T47D (cell line): ENCODE results near the gene PAH.

Experiments used
- DNase-seq, 2 experiments: peaks; one replicate each; pipeline versions ENCODE4 v3.0.0 to v3.0.0-alpha.2; 2011 to 2012; ENCODE audit warnings: low read depth in 1 of 2, low spot score in 1 of 2
- JUND ChIP-seq: IDR thresholded peaks from 2 replicates; pipeline ENCODE4 v1.6.1; 2012; ENCODE audit warnings: low read depth
- in situ Hi-C: cut with HindIII; loops from 2 replicates; pipeline ENCODE4 v1.10.0; 2016; ENCODE audit warnings: low sequenced_read_pairs, low pct_unique_long_range_greater_than_20kb

PAH gene

DNA sequence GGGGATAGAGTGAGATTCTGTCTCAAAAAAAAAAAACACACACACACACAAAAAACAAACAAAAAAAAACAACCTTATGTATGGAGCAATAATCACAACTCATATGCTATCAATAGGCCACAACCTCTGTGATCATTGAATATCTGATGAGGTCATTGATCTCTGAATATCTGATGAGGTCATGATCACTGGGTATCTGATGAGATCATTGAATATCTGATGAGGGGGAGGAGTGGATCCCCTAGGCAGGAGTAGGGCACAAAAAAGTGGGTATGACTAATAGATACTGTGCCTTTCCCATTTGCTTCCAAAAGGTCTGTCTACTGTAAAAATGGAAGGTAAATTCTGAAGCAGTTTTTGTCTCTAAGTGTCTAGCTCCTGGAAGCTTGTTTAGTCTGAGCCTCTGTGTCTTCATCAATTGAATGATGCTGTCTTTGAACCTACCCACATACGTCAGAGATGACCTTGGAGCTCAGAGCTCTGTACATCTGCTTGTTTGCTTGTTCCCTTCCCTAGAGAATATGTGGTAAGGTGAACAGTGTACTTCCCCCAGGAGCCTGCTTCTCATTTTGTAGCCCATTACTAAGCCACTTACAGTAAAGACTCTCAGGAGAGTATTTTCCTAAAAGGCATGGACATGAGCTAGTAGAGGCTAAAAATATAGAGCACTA is 13.6 kb downstream of the PAH start:
- DNase-seq: no peak
- in situ Hi-C loops: no loop called here
- TF ChIP-seq JUND: no peak

GRCh38 chr12:102902093-102902492 is 15.0 kb downstream of the PAH start:
- no peak for TF ChIP-seq JUND
- in situ Hi-C loops: no loop called here
- no peak for DNase-seq

- in situ Hi-C loops: no loop called here
- DNase-seq: no peak
- no peak for TF ChIP-seq JUND
Measured at GRCh38 chr12:102900389-102900788, 16.7 kb downstream of the PAH start.

- in situ Hi-C loops: no loop called here
- peak; percentile 33 to 38 for DNase-seq
- no peak for TF ChIP-seq JUND
Measured at GRCh38 chr12:102896067-102896466, 21.0 kb downstream of the PAH start.

DNA sequence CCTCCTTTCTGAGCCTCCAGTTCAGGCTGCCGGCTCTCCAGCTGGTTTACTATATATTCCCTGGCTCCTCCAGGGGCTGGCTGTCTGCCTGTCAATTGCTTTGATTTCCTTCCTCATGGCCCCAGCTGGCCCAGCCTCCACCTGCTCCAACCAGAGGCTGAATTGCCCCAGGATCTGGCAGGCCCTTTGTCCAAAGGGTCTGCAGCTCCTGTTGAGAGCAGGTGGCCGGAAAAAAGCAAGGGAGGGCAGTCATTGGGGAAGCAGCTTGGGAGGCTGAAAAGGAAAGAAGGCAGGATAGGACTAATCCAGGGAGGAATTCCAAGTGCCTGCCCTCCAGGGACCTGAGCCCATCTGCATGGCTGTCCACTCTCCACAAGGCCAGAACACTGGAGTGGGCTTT is 25.3 kb downstream of the PAH start:
- no peak for TF ChIP-seq JUND
- DNase-seq: no peak
- in situ Hi-C loops: no loop called here

DNA sequence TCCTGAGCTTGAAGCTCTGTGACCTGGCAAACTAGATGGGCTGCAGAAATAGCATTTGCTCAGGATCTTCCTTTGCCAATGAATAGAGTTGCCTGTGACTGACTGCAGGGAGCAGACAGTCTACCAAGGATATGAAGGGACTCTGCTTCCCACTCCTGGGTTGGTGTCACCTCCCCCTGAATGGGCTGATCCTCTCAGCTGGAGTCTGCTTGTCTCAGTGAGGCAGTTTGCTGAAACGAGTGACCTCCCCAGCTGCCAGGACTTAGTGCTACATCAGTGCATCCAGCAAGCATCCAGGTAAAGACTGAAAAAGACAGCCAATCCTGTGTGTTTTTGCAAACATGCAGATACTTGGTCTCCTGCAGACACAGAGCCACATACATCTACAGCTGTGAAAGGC is 28.5 kb downstream of the PAH start:
- in situ Hi-C loops: no loop called here

DNA sequence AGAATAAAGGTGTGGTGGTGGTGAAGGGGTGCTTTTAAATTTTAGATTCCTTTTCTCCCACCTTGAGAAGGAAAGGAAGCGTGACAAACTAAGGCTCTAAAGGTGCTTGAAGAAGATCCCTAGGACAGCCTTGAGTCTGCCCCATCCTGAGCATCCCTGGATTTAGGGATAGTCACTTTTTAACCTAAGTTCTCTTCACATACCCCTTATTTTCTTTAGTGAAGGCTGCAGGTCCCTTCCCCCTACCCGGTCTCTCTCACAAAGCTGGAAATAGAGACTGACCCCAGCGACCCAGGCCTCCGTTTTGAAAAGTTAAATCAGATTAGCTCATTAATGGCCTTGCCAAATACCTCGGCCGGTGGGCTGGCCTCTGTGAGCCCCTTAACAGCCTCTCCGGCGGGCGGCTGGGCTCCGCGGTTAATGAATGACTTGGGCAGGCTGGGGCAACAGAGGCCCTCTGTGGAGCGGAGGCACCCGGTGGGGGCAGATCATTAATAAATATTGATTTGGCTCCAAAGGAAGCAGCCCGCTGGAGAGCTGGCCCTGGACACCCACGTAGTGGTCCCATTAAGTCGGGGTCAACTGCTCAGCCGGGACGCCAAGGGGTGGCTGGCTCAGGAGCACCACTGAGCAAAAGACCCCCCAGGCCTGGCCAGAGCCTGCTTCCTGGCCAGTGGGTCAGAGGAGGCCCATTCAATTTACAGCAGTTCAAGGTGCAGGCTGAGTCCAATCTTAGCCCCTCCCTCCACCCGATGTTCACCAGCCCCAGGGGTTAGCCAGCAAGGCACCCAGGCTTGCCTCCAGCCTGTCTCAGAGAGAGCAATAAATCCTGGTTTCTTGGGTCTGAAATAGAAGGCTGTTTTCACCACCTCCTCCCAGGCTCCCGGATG is 31.8 kb downstream of the PAH start:
- no peak for TF ChIP-seq JUND
- in situ Hi-C loops: no loop called here
- no peak for DNase-seq

More for the DNA sequence above, 28.5 kb downstream of the PAH start:
- DNase-seq: no peak
- no peak for TF ChIP-seq JUND

DNA sequence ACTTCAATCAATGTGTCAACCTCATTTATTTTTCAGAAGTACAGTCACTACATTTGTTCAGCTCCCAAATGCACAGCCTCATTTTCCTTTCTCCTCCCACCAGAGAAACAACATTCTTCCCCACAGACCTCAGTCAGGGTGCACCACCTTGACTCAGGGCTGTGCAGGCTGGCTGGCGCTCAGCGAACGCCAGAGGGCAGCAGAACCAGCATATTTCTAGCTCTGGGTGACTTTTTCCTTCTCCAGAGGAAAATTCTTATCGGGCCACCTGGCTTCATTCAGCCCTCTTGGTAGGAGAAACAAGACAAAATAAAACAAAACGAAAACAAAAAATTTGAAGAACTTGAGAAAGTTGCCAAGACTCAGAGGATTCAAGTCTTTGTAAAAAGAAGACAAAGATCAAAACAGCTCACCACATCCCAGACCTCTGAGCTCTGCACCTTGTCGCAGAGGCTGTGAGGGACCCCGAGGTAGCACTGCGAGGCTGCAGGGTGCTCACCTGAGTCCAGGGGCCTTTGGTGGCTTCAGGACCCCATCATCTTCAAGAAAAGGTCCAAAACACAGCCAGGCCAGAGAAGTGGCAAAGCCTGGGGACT is 33.7 kb downstream of the PAH start:
- no peak for TF ChIP-seq JUND
- in situ Hi-C loops: no loop called here

DNA sequence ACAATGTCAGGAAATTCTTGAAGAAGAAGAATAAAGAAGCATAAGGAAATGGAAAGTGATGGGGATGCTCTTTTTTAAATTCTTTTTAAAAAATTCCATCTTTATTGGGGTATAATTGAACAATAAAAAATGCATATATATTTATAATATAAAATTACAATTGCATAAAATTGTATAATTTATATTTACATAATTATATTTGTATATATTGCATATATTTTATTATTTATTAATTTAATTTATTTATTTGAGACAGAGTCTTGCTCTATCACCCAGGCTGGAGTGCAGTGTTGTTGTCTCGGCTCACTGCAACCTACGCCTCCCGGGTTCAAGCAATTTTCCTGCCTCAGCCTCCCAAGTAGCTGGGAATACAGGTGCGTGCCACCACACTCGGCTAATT is 36.3 kb downstream of the PAH start:
- DNase-seq: no peak
- no peak for TF ChIP-seq JUND
- in situ Hi-C loops: no loop called here

More for the DNA sequence above, 33.7 kb downstream of the PAH start:
- DNase-seq: peak; percentile 59 to 68

GRCh38 chr12:102879144-102879763 is 37.8 kb downstream of the PAH start:
- in situ Hi-C loops: no loop called here

GRCh38 chr12:102876883-102877282 is 40.2 kb downstream of the PAH start:
- no peak for DNase-seq
- in situ Hi-C loops: no loop called here
- no peak for TF ChIP-seq JUND

More at GRCh38 chr12:102879144-102879763, 37.8 kb downstream of the PAH start:
- TF ChIP-seq JUND: no peak
- peak in 1 of 2 experiments; percentile 60 for DNase-seq

- no peak for TF ChIP-seq JUND
- in situ Hi-C loops: no loop called here
- no peak for DNase-seq
Measured at GRCh38 chr12:102874819-102875218, 42.2 kb downstream of the PAH start.
